HG03139 (cell line): Measurements from ENCODE around the gene PAK4.

Experiments used
- ATAC-seq: cut with Tn5 transposase; IDR thresholded peaks from one replicate; pipeline ENCODE4 v1.9.1; 2021; ENCODE audit not compliant: unreplicated experiment

The PAK4 gene

GRCh38 chr19:39177736-39178135 lies 52.1 kb downstream of the PAK4 start:
- ATAC-seq, result no peak

GRCh38 chr19:39178296-39179006 lies 52.9 kb downstream of the PAK4 start:
- no peak for ATAC-seq

GRCh38 chr19:39179754-39180153 lies 54.2 kb downstream of the PAK4 start:
- no peak for ATAC-seq

DNA sequence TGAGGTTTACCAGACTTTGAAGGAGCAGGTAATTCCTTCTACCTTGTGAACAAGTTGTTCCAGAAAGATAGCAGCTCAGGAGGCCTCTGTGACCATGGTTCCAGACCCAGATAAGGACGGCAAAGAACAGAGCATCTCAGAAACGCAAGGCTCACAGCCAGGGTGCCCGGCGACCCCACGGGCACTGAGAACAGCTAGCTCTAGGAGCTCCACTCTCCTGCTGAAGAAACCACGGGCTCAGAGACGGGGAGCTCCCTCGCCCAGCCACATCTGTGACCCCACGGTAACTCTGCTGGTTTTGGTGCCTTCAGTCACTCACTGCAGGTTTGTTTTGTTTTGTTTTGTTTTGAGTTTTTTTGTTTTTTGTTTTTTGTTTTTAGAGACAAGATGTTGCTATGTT lies 55.2 kb downstream of the PAK4 start:
- ATAC-seq, result no peak

DNA sequence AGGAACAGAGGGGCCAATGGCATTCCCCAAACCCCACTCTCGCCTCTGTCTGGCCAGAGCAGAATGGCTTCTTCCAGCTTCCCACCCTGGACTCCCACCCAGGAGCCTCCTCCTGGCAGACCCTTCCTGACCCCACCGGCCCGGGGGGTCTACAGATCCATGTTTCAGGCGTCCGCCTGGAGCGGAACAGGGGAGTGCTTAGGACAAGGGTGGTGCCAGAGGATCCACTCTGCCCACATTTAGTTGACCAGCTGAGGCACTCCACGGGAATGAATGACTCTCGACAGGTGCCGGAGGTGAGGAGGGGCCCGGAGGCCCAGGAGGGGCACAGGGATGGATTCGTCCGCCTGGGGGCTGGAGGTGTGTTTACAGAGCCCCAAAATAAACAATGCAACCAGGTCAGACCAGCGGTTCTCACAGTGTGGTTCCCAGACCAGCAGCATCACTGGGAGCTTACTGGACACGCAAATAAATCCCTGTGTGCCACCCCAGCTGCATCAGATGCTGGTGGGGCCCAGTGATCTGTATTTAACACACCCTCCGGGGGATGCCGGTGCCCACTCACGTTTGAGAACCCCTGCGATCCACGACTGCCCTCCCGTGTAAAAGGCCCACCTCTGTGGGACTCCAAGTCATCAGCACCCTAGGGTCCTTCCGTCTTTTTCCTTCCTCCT lies 56.1 kb downstream of the PAK4 start:
- ATAC-seq, result no peak

DNA sequence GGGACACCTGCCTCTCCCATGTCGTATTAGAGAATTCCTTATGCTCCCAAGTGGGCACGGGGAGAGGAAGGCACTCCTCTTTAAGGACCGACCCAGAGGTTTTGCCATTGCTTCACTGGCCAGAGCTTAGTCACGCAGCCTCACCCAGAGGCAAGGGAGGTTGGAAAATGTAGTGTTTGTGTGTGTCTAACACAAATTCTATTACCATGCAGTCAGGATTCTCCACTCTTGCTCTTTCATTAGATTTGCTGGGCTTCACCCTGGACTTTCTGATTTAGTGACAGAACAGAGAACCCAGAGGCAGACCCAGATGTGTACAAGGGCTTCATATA lies 56.6 kb downstream of the PAK4 start:
- ATAC-seq, result no peak

DNA sequence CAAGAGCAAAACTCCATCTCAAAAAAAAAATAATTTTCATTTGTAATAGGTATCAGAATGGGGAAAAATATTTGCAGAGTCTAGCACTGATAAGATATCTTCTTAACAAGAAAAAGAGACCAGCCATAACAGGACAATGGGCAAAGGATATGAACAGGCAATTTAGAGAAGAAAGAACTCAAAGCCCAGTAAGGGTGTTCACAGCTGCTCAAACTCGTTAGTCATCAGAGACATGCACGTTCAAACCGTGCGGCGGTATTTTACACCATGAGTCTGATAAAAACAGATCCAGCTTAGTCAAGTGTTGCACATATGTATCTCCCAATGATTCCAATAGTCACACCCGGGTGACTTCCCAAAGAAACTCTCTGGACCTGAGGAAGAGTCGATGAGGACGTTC lies 57.5 kb downstream of the PAK4 start:
- no peak for ATAC-seq

GRCh38 chr19:39186391-39186790 lies 60.8 kb downstream of the PAK4 start:
- ATAC-seq, result no peak

GRCh38 chr19:39187552-39187943 lies 62.0 kb downstream of the PAK4 start:
- no peak for ATAC-seq

- ATAC-seq, result no peak
Measured at GRCh38 chr19:39188960-39189359, 63.4 kb downstream of the PAK4 start.

GRCh38 chr19:39190768-39191167 lies 65.2 kb downstream of the PAK4 start:
- no peak for ATAC-seq

GRCh38 chr19:39192846-39193245 lies 67.3 kb downstream of the PAK4 start:
- no peak for ATAC-seq

GRCh38 chr19:39193803-39194202 lies 68.2 kb downstream of the PAK4 start:
- ATAC-seq, result no peak

- no peak for ATAC-seq
Measured at GRCh38 chr19:39194832-39195542, 69.4 kb downstream of the PAK4 start.

- no peak for ATAC-seq
Measured at GRCh38 chr19:39195755-39196154, 70.2 kb downstream of the PAK4 start.

DNA sequence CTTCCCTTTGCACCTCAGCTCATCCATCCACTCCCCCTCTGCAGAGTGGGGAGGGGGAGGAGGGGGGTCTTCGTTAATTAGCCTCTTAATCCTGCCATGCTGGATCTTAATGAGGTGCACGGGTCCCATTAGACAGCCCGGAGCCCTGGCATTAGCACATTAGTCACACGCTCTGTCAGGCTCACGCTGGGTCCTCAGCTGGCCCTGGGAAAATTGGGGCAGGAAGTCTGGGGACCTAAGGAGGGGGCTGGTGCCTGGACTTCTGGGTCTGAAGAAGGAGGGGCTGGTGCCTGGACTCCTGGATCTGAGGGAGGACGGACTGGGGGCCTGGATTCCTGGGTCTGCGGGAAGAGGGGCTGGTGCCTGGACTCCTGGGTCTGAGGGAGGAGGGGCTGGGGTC lies 70.7 kb downstream of the PAK4 start:
- ATAC-seq, result no peak

DNA sequence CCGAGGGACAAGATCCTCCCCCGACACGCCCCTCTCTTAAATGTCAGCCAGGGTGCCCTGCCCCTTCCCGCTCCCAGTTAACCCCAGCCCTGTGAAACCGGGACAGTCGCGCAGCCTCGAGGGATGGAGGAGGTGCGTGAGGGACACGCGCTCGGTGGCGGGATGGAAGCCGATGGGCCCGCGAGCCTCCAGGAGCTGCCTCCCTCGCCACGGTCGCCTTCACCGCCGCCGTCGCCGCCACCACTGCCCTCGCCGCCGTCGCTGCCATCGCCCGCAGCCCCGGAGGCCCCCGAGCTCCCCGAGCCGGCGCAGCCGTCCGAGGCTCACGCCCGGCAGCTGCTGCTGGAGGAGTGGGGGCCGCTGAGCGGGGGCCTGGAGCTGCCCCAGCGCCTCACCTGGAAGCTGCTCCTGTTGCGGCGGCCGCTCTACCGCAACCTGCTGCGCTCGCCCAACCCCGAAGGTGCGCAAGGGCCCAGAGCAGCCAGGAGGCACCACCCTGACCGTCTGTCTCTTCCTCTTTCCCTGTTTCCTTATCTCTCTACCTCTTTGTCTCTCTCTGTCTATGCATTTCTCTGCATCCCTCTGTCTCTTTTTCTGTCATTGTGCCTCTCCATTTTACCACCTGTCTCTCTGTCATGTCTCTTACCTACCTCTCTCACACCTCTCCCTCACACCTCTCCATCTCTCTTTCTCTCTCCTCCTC lies 71.4 kb downstream of the PAK4 start, which contains the start of gene NCCRP1:
Gene NCCRP1 (plus strand): TSS at position 105 of the 703 bp plus-strand sequence. CDS start 19 bp downstream, at position 124.
- ATAC-seq, result no peak

DNA sequence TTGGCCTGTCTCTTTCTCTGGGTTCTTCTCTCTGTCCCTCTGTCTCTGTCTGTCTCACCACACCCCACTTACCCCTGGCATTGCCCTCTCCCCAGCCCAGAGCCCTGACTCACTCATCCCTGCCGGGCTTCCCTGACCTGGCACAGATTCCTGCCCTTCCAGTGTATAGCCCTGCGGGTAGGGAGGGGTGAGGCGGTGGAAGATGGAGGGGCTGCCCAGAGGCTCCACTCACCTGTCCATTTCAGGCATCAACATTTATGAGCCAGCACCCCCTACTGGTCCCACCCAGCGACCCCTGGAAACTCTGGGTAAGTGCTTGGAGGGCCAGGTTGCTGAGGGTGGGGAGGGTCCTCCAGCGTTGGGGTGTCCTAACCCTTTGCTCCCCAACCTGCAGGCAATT lies 72.2 kb downstream of the PAK4 start:
- ATAC-seq, result no peak

GRCh38 chr19:39199025-39199424 lies 73.4 kb downstream of the PAK4 start:
- ATAC-seq, result no peak

DNA sequence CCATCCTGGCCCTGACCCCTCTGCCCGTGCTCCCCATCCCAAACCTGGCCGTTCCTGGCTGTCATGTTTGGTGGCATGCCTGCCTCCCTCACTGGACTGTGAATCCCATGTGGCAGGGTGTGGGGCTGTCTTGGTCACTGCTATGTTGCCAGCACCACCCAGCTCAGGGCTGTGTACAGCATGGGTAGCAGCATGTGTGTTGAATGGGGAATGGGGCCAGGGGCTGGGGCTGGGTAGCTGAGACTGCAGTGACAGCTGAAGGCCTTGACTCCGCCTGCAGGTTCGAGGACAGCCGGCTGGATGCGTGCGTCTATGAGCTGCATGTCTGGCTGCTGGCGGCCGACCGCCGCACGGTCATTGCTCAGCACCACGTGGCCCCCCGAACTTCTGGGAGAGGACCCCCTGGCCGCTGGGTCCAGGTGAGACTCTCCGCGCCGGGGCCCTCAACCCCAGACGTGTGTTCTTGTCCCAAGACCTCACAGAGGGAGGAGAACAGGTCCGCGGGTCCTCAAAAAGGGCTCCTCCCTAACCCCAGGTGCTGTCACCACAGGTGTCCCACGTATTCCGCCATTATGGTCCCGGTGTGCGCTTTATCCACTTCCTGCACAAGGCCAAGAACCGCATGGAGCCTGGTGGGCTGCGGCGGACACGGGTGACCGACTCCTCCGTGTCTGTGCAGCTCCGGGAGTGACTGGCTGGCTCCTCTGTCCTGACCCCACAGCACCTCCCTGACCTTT lies 74.6 kb downstream of the PAK4 start:
- ATAC-seq, result no peak

GRCh38 chr19:39200803-39201115 lies 75.2 kb downstream of the PAK4 start:
- ATAC-seq, result no peak
